ENCODE measurements around the gene FREM2. TPM values are rescaled to one million over a fixed set of nuclear protein-coding genes. Genes with fewer than 3 reads are reported as not detected.

Gene FREM2
- total and polyA plus RNA-seq, 2 donors (not counting 3 experiments of a cell fraction or from before 2014, with no cell fraction given): under 0.01 TPM; not detected in 1

GRCh38 chr13:38796890-38797289 lies 110.0 kb downstream of the FREM2 start:
- no peak overlapping the region for H3K9ac ChIP-seq (replicated peaks; ENCODE audit: extremely low read depth, insufficient read depth, low read length)
- no peaks in the 10 kb centered on the region for H4K20me1 ChIP-seq (replicated peaks; ENCODE audit: control insufficient read depth, extremely low read depth, insufficient read depth, low read length)
- H3K36me3 ChIP-seq (ENCODE audit: control insufficient read depth in 2 of 2, extremely low read depth in 1 of 2, insufficient read depth in 2 of 2, low read length in 2 of 2): no peaks in the 10 kb centered on the region
- no peak for TF ChIP-seq POLR2AphosphoS5 (IDR thresholded peaks at IDR 0.05; ENCODE audit: insufficient read depth, low read depth, low read length)
- no peak for TF ChIP-seq EZH2 (IDR thresholded peaks at IDR 0.05; ENCODE audit: borderline replicate concordance, low read depth, low read length, severe bottlenecking)
- no peak for TF ChIP-seq MAX (IDR thresholded peaks at IDR 0.05; ENCODE audit: insufficient read depth, insufficient read length)
- TF ChIP-seq FOS (IDR thresholded peaks at IDR 0.05; ENCODE audit: borderline replicate concordance, insufficient read depth, low read length): no peak
- TF ChIP-seq JUN (IDR thresholded peaks at IDR 0.05; ENCODE audit: borderline replicate concordance, insufficient read depth, insufficient read length, low read depth): no peak
- TF ChIP-seq CTCF (IDR thresholded peaks at IDR 0.05; ENCODE audit: extremely low read depth in 1 of 2, insufficient read depth in 1 of 2, low read depth in 1 of 2, low read length in 2 of 2): no peak
- TF ChIP-seq POLR2A (IDR thresholded peaks at IDR 0.05; ENCODE audit: low read depth, low read length): no peak
- TF ChIP-seq MYC (IDR thresholded peaks at IDR 0.05; ENCODE audit: low read depth, low read length): no peak
- TF ChIP-seq GATA2 (IDR thresholded peaks at IDR 0.05; ENCODE audit: insufficient read depth, insufficient read length, low read depth, low read length): no peak
- H3K4me1 ChIP-seq (ENCODE audit: control insufficient read depth, extremely low read depth, insufficient read depth, low read length): no peaks in the 10 kb centered on the region
- H3K79me2 ChIP-seq (ENCODE audit: control insufficient read depth, insufficient read depth, low read length): no peaks in the 10 kb centered on the region
- no peaks in the 10 kb centered on the region for H3K27me3 ChIP-seq (ENCODE audit: control insufficient read depth in 2 of 2, insufficient read depth in 2 of 2, low read length in 2 of 2)
- dilution Hi-C loops (cut with MboI; ENCODE audit: extremely low pct_ligation_motif_present, low sequenced_read_pairs): no loop called here
- H3K9me3 ChIP-seq (replicated peaks; ENCODE audit: control insufficient read depth, insufficient read depth, low read length): no peaks in the 10 kb centered on the region
- no peak for DNase-seq (ENCODE audit: low read depth, low spot score)
- H3K4me3 ChIP-seq (replicated peaks in 1 of 3; ENCODE audit: insufficient read depth in 1 of 3, low read depth in 1 of 3, low read length in 3 of 3): no peak overlapping the region
- no TSS peak for BruUV-seq (replicated peaks)
- no peak overlapping the region for H2AFZ ChIP-seq (ENCODE audit: low read depth, low read length)
- no peak for FAIRE-seq
- ChIA-PET POLR2A (no interaction called here), CTCF (no interaction called here)
- H3K9me1 ChIP-seq (replicated peaks; ENCODE audit: control insufficient read depth, extremely low read depth, insufficient read depth, low read length): no peaks in the 10 kb centered on the region
- no peak overlapping the region for H3K27ac ChIP-seq (ENCODE audit: insufficient read depth, low read depth, low read length)
- H3K4me2 ChIP-seq (ENCODE audit: insufficient read depth, low read length): no peak overlapping the region
- intact Hi-C loops (cut with micrococcal nuclease): no loop called here

All from endothelial cell of umbilical vein (primary cell).